H54 (cell line): ENCODE data around the gene NOX4.

Experiments used
- DNase-seq: peaks from one replicate; pipeline ENCODE4 v3.0.0; 2011; ENCODE audit warnings: low spot score, mixed read lengths; ENCODE audit not compliant: insufficient read length
- FAIRE-seq: peaks from 3 replicates; lab custom pipeline; 2011; peaks lifted over from hg19 to GRCh38; lab: Jason Lieb, UNC
- POLR2A ChIP-seq: IDR thresholded peaks from 2 replicates; pipeline ENCODE4 v1.6.1; 2011; ENCODE audit warnings: low read depth, mild to moderate bottlenecking, low read length

NOX4 gene

GRCh38 chr11:89495951-89496350, 4.8 kb upstream of the NOX4 start:
- no peak for TF ChIP-seq POLR2A
- DNase-seq = peak; percentile 2
- FAIRE-seq = no peak

GRCh38 chr11:89493431-89493830, 2.3 kb upstream of the NOX4 start:
- FAIRE-seq = no peak
- TF ChIP-seq POLR2A = no peak
- no peak for DNase-seq

DNA sequence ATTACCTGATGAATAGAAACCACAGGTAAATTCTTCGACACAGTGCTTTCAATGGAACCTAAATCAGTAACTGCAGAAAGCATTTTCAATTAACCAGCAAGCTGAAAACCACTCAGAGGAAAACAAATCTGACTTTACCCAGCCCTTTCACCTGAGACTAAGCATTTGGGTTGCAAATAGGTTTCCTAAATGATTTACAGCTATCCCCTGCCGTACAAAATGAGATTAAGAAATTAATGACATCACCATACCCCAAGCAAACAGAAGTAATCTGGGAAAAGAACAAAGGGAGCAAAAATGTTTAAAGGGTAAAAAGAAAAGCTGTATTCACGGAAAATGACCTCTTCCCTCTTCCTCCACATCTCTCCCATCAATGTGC, 584 bp downstream of the NOX4 start:
- FAIRE-seq = no peak
- no peak for TF ChIP-seq POLR2A
- DNase-seq = no peak

- no peak for TF ChIP-seq POLR2A
- FAIRE-seq (no peak), DNase-seq (no peak)
Observed at GRCh38 chr11:89489930-89490329, 1.2 kb downstream of the NOX4 start.

DNA sequence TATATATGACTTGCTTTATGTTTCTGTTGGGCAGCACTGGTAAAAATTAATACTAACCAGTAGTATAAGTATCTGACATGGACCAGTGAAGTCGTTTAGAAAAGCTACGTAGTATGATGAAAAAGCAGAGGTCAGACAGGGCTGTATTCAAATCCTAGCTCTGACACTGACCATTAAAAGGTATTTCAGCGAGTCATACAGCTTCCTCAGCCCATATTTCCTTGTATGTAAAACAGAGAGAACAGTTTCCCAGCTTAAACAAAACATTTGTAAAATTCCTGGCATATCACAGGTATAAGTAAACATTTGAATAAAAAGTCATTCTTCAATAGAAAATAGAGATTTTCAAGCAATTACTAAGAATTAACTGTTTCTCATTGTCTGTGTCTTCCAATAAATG, 4.2 kb downstream of the NOX4 start:
- DNase-seq (no peak), FAIRE-seq (no peak)

GRCh38 chr11:89484896-89485295, 6.3 kb downstream of the NOX4 start:
- no peak for TF ChIP-seq POLR2A
- FAIRE-seq (no peak), DNase-seq (no peak)

More for the DNA sequence above, 4.2 kb downstream of the NOX4 start:
- TF ChIP-seq POLR2A = no peak

DNA sequence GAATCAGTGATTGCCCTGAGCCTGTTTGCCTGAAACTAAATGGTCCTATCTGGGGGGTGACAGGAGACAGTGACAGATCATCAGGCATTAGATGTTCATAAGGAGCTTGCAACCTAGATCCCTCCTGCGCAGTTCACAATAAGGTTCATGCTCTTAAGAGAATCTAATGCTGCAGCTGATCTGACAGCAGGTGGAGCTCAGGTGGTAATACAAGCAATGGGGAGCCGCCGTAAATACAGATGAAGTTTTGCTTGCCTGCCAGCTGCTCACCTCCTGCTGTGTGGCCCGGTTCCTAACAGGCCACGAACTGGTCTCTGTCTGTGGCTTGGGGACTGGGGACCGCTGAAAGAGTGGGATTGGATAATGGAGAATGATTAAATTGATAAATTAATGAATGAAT, 14.0 kb downstream of the NOX4 start:
- FAIRE-seq (no peak), DNase-seq (no peak)
- no peak for TF ChIP-seq POLR2A

- DNase-seq (no peak), FAIRE-seq (no peak)
- TF ChIP-seq POLR2A = no peak
Observed at GRCh38 chr11:89463266-89463780, 27.9 kb downstream of the NOX4 start.

DNA sequence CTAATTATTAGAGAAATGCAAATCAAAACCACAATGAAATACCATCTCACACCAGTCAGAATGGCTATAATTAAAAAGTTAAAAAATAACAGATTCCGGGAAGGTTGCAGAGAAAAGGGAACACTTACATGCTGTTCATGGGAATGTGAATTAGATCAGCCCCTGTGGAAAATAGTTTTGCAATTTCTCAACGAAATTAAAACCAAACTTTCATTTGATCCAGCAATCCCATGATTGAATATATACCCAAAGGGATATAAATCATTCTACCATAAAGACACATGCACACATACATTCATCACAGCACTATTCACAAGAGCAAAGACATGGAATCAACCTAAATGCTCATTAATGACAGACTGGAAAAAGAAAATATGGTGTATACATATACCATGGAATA, 32.5 kb downstream of the NOX4 start:
- FAIRE-seq (no peak), DNase-seq (no peak)
- TF ChIP-seq POLR2A = no peak

DNA sequence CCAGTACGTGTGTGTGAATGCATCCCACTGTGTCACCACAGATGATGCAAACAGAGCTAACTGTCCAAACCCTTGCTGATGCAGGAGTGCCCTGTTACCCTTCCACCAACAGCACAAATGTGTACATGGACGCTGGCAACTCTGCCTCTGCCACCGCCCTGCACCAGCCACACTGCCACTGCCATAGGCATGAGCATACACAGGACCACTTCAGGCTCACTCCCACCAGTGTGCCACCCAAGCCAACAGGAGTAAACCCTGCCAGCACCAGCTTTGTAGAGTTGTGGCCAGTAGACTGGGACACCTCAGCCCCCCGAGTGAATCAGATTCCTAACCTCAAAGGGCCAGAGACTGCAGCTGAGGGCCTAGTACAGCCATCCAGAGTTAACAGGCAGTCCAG, 34.0 kb downstream of the NOX4 start:
- FAIRE-seq (no peak), DNase-seq (no peak)
- TF ChIP-seq POLR2A = no peak

GRCh38 chr11:89456681-89457080, 34.5 kb downstream of the NOX4 start:
- FAIRE-seq = no peak

DNA sequence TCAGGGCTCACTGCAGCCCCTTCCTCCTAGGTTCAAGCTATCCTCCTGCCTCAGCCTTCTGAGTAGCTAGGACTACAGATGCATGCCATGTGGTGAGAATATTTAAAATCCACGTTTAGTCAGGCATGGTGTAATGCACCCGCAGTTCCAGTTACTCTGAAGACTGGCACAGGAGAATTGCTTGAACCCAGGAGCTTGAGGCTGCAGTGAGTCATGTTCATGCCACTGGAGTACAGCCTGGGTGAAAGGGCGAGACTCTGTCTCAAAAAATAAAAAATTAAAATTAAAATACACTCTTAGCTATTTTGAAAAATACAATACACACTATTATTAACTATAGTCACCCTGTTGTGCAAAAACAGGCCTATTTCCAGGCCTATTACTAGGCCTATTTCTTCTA, 38.4 kb downstream of the NOX4 start:
- DNase-seq = no peak
- FAIRE-seq = no peak
- TF ChIP-seq POLR2A = no peak

More at GRCh38 chr11:89456681-89457080, 34.5 kb downstream of the NOX4 start:
- DNase-seq = no peak
- TF ChIP-seq POLR2A = no peak

GRCh38 chr11:89447845-89448244, 43.3 kb downstream of the NOX4 start:
- no peak for DNase-seq
- no peak for FAIRE-seq
- TF ChIP-seq POLR2A = no peak

GRCh38 chr11:89443361-89444322, 47.5 kb downstream of the NOX4 start:
- no peak for TF ChIP-seq POLR2A
- FAIRE-seq (no peak), DNase-seq (no peak)

DNA sequence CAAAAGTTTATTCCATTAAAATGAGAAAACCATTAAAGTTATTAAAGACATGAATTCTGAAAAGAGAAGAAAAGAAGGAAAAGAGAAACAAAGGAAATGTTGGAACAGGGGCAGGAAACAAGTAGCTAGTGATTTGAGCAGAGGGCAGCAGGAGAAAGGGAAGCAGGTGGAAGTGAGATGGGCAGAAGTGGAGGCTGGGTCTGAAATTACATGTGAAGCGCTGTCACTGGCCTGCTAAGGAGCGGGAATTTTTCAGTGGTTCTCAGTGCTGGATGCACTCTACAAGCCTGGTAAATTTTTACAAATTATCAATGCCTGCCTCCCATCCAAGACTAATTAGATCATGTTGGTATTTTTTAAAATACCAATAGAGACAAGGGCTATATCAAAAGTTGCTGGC, 48.4 kb downstream of the NOX4 start:
- no peak for TF ChIP-seq POLR2A
- FAIRE-seq = no peak
- no peak for DNase-seq
